Right cardiac atrium (tissue), 5 donors: Measurements from ENCODE around the gene SERGEF. TPM values are rescaled to one million over a fixed set of nuclear protein-coding genes. Genes with fewer than 3 reads are reported as not detected.

Source experiments
- ATAC-seq, 2 donors: fragments of 200-7000 bp; cut with Tn5 transposase; one replicate each; pipeline versions ENCODE4 v1.8.0 to v1.9.1; 2020; ENCODE audit warnings: moderate library complexity in 2 of 2, mild to moderate bottlenecking in 1 of 2
- DNase-seq, 3 donors: peaks; one replicate each; pipeline ENCODE4 v3.0.0-alpha.2; 2020
- H3K27ac ChIP-seq: one replicate; pipeline ENCODE4 v1.5.1; 2013; ENCODE audit warnings: mild to moderate bottlenecking, low read length, control low read depth, moderate library complexity
- H3K27me3 ChIP-seq: one replicate; pipeline ENCODE4 v1.6.1; 2013; ENCODE audit not compliant: control insufficient read depth, insufficient read depth
- H3K4me1 ChIP-seq: one replicate; pipeline ENCODE4 v1.6.1; 2013; ENCODE audit warnings: low read length; ENCODE audit not compliant: control insufficient read depth, insufficient read depth
- H3K4me3 ChIP-seq: one replicate; pipeline ENCODE4 v1.5.1; 2013; ENCODE audit warnings: low read length, control low read depth
- H3K9me3 ChIP-seq: one replicate; pipeline ENCODE4 v1.6.1; 2013; ENCODE audit warnings: low read length; ENCODE audit not compliant: control insufficient read depth
- WGBS: extraction: QIAGEN DNeasy Blood & Tissue Kit; methylation state at CpG from one replicate; pipeline ENCODE4 v1.1.7; 2013; 5-methylcytosine and 5-hydroxymethylcytosine counted together
- intact Hi-C, 4 donors: fragments of 100-400 bp; cut with DNase I; formaldehyde crosslinking; loops; one replicate each; pipeline versions ENCODE4 v1.11.0 to v1.14.0; 2022 to 2023
- polyA plus RNA-seq: library from polyadenylated mRNA; stranded (reverse); fragments of 200-250 nt; gene quantifications from one replicate; pipeline ENCODE4 v1.2.3, GENCODE V29; 2013
- total RNA-seq, 4 donors: library from RNA; stranded (reverse); fragmentation: NEBNext Ultra II Directional; extraction: Animal tissue kit (Norgen Biotek cat#: 25700); gene quantifications; one replicate each; pipeline ENCODE4 v1.2.1, GENCODE V29; 2021
- donor health status: healthy with polysubstance abuse.
- donor health status: DM: no; HTN: yes; CAD: no.
- donor health status: DM: no; HTN: no; CAD: no.
- donor health status: DM: no; HTN: yes; CAD: no; lungs with severe emphysema.
- donor health status: DM: yes; HTN: yes; CAD: no.

The SERGEF gene
- total and polyA plus RNA-seq, 5 donors: 30.8 to 44.7 (median 31.6) TPM

GRCh38 chr11:17739945-17740338, 272.9 kb downstream of the SERGEF start:
- Histone ChIP-seq H3K9me3 (no peaks in the 10 kb centered on the region), H3K27me3 (no peaks in the 10 kb centered on the region), H3K27ac (no peak overlapping the region), H3K4me1 (no peaks in the 10 kb centered on the region), H3K4me3 (no peak overlapping the region)
- intact Hi-C loops: no loop called here
- ATAC-seq (no peak), DNase-seq (no peak)
- WGBS: 61% methylated on average over 6 of the region's 6 CpGs

GRCh38 chr11:17738151-17738973, 274.5 kb downstream of the SERGEF start:
- intact Hi-C loops: no loop called here
- no peaks in the 10 kb centered on the region for H3K27me3 ChIP-seq
- 39% methylated on average over 10 of the region's 10 CpGs for WGBS
- DNase-seq (no peak), ATAC-seq (no peak)
- H3K4me3 ChIP-seq: no peak overlapping the region
- no peaks in the 10 kb centered on the region for H3K9me3 ChIP-seq
- H3K27ac ChIP-seq: no peak overlapping the region
- H3K4me1 ChIP-seq: peaks cover 4% of the 10 kb centered on the region

Other genes starting within 250 kb of the SERGEF start
- under 1 TPM; 0.15 to 0.31 (median 0.25) TPM for gene TPH1, start 33.2 kb upstream of the SERGEF start, total RNA-seq
- gene TPH1, start 33.2 kb upstream of the SERGEF start, polyA plus RNA-seq: 0.11 TPM
- 10 to 100 TPM in 1 of 4 donors, 1 to 10 TPM in 3; 5.9 to 10.4 (median 9.1) TPM for gene SAAL1, start 93.0 kb upstream of the SERGEF start, total RNA-seq
- gene SAAL1, start 93.0 kb upstream of the SERGEF start, polyA plus RNA-seq: 8.7 TPM
- not detected for gene MRGPRX3, start 119.5 kb upstream of the SERGEF start, total RNA-seq
- gene MRGPRX3, start 119.5 kb upstream of the SERGEF start, polyA plus RNA-seq: not detected
- not detected for gene MRGPRX4, start 159.8 kb upstream of the SERGEF start, total RNA-seq
- not detected for gene MRGPRX4, start 159.8 kb upstream of the SERGEF start, polyA plus RNA-seq
- not detected for gene SAA4, start 223.8 kb upstream of the SERGEF start, total RNA-seq
- not detected for gene SAA4, start 223.8 kb upstream of the SERGEF start, polyA plus RNA-seq
- 1 to 10 TPM in 1 of 4 donors, under 1 TPM in 2, not detected in 1; 0.59 to 5.5 (median 0.97) TPM for gene SAA2, start 235.6 kb upstream of the SERGEF start, total RNA-seq
- gene SAA2, start 235.6 kb upstream of the SERGEF start, polyA plus RNA-seq: 14.9 TPM